HepG2 (cell line): ENCODE measurements around the gene CDH22. TPM values are rescaled to one million over a fixed set of nuclear protein-coding genes. Genes with fewer than 3 reads are reported as not detected.

Source experiments
- CENPT ChIP-seq: sonication (generic); formaldehyde crosslinking; IDR thresholded peaks from 2 replicates; pipeline ENCODE4 v1.8.0; 2022; ENCODE audit warnings: low read depth, mild to moderate bottlenecking, moderate library complexity, missing genetic modification reagents
- FOXM1 ChIP-seq: sonication (generic); formaldehyde crosslinking; IDR thresholded peaks from 2 replicates; pipeline ENCODE4 v1.5.0; 2020; ENCODE audit warnings: missing genetic modification reagents
- HOXA3 ChIP-seq: sonication (generic); formaldehyde crosslinking; IDR thresholded peaks from 2 replicates; pipeline ENCODE4 v1.5.0; 2020; ENCODE audit warnings: missing genetic modification reagents
- MLX ChIP-seq: IDR thresholded peaks from 2 replicates; pipeline ENCODE4 v1.6.1; 2016
- PCBP1 ChIP-seq: fragments of 200-400 bp; formaldehyde crosslinking; IDR thresholded peaks from 2 replicates; pipeline ENCODE4 v1.6.1; 2017; ENCODE audit warnings: mild to moderate bottlenecking, low read depth, low read length, borderline replicate concordance
- POLR2AphosphoS2 ChIP-seq: IDR thresholded peaks from 2 replicates; pipeline ENCODE4 v1.6.1; 2011; ENCODE audit warnings: low read depth, low read length, improper control_type of control experiment
- ZBTB2 ChIP-seq: sonication (generic); formaldehyde crosslinking; IDR thresholded peaks from 2 replicates; pipeline ENCODE4 v1.8.0; 2022; ENCODE audit warnings: low read depth, missing genetic modification reagents
- ZBTB44 ChIP-seq: sonication (generic); formaldehyde crosslinking; IDR thresholded peaks from 2 replicates; pipeline ENCODE4 v1.4.0; 2020; ENCODE audit warnings: missing genetic modification reagents
- ZNF3 ChIP-seq: IDR thresholded peaks from 2 replicates; pipeline ENCODE4 v1.7.0; 2017; ENCODE audit warnings: inconsistent platforms
- ZNF30 ChIP-seq: sonication (generic); formaldehyde crosslinking; IDR thresholded peaks from 2 replicates; pipeline ENCODE4 v1.5.0; 2020; ENCODE audit warnings: mild to moderate bottlenecking, missing genetic modification reagents
- ZNF343 ChIP-seq: sonication (generic); formaldehyde crosslinking; IDR thresholded peaks from 2 replicates; pipeline ENCODE4 v1.4.0; 2020; ENCODE audit warnings: mild to moderate bottlenecking, missing genetic modification reagents
- ZNF350 ChIP-seq: sonication (generic); formaldehyde crosslinking; IDR thresholded peaks from 2 replicates; pipeline ENCODE4 v1.4.0; 2020; ENCODE audit warnings: mild to moderate bottlenecking, low read depth, missing genetic modification reagents, borderline replicate concordance
- polyA plus RNA-seq, 8 experiments: library from polyadenylated mRNA; depleted of rRNA in 3 of 8; stranded (reverse) in 7 of 8; unstranded in 1 of 8; fragments of >200 nt; fragmentation: Illumina TruSeq in 4 of 8; extraction: Trizol in 4 of 8; gene quantifications; 2 replicates each; pipeline versions ENCODE4 v1.2.1 to v1.2.3, GENCODE V29; 2011 to 2016; ENCODE audit warnings: low read depth in 4 of 8, missing spikeins in 1 of 8, mixed read lengths in 1 of 8; ENCODE audit not compliant: insufficient read depth in 1 of 8
- total RNA-seq, 5 experiments: library from RNA; depleted of rRNA; stranded (reverse); fragments of >200 nt; fragmentation: Illumina TruSeq; extraction: Trizol; gene quantifications; 2 replicates each; pipeline ENCODE4 v1.2.3, GENCODE V29; 2016; ENCODE audit warnings: low read depth in 1 of 5
- TF ChIP-seq, protein P1 (sequence below): IDR thresholded peaks from 2 replicates; pipeline ENCODE4 v1.6.1; 2016; ENCODE audit warnings: missing compliant biosample characterization, missing genetic modification reagents, borderline replicate concordance
- TF ChIP-seq, protein P2 (sequence below): sonication (generic); formaldehyde crosslinking; IDR thresholded peaks from 2 replicates; pipeline ENCODE4 v1.5.0; 2020; ENCODE audit warnings: missing genetic modification reagents
- TF ChIP-seq, protein P3 (sequence below): sonication (generic); formaldehyde crosslinking; IDR thresholded peaks from 2 replicates; pipeline ENCODE4 v1.4.0; 2020; ENCODE audit warnings: missing genetic modification reagents
- TF ChIP-seq, protein P4 (sequence below): sonication (generic); formaldehyde crosslinking; IDR thresholded peaks from 2 replicates; pipeline ENCODE4 v1.9.0; 2021; ENCODE audit warnings: mild to moderate bottlenecking, missing genetic modification reagents

Gene CDH22
- total and polyA plus RNA-seq, 2 of the 13 experiments (the other 11 are each of a cell fraction or from before 2014, with no cell fraction given) = not detected

DNA sequence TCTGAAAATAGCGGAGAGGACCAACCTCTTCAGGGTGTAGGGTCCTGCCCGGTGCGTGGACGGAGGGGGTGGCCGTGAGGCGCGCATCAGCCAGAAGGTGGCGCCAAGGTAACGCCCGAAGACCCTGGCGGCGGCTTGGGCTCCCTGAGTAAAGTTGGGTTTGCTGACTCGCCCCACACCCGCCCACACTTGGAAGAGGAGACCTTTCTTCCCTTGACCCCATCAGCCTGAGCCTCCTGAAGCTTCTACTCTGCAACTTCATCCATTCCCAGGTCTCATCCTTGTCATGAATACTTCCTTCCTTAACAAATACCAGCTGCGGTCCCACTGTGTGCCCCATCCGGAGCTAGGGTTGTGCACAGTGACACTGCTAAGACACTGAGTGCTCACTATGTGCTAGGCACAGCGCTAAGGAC lies 175.6 kb downstream of the CDH22 start (continued):
- TF ChIP-seq ZBTB2 = no peak
- TF ChIP-seq, protein P1, sequence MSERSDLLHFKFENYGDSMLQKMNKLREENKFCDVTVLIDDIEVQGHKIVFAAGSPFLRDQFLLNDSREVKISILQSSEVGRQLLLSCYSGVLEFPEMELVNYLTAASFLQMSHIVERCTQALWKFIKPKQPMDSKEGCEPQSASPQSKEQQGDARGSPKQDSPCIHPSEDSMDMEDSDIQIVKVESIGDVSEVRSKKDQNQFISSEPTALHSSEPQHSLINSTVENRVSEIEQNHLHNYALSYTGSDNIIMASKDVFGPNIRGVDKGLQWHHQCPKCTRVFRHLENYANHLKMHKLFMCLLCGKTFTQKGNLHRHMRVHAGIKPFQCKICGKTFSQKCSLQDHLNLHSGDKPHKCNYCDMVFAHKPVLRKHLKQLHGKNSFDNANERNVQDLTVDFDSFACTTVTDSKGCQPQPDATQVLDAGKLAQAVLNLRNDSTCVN (CRISPR knock-in tag) = 0 out of 2 replicates have a peak, but pooled peaks have one; percentile 46
- TF ChIP-seq POLR2AphosphoS2 = no peak
- no peak for TF ChIP-seq FOXM1
- TF ChIP-seq ZNF350 (CRISPR knock-in tag) = peak; percentile 33; the same call in 1 of the 2 replicates
- TF ChIP-seq, protein P2, sequence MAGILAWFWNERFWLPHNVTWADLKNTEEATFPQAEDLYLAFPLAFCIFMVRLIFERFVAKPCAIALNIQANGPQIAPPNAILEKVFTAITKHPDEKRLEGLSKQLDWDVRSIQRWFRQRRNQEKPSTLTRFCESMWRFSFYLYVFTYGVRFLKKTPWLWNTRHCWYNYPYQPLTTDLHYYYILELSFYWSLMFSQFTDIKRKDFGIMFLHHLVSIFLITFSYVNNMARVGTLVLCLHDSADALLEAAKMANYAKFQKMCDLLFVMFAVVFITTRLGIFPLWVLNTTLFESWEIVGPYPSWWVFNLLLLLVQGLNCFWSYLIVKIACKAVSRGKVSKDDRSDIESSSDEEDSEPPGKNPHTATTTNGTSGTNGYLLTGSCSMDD (CRISPR knock-in tag) = no peak
- 0 out of 2 replicates have a peak, but pooled peaks have one; percentile 20 for TF ChIP-seq MLX (CRISPR knock-in tag)
- no peak for TF ChIP-seq ZNF343 (CRISPR knock-in tag)
- no peak for TF ChIP-seq PCBP1
- no peak for TF ChIP-seq CENPT (CRISPR knock-in tag)
- no peak; the same call in 1 of the 2 replicates for TF ChIP-seq HOXA3
- TF ChIP-seq ZNF30 (CRISPR knock-in tag) = no peak
- no peak for TF ChIP-seq ZNF3 (CRISPR knock-in tag)
- TF ChIP-seq, protein P3, sequence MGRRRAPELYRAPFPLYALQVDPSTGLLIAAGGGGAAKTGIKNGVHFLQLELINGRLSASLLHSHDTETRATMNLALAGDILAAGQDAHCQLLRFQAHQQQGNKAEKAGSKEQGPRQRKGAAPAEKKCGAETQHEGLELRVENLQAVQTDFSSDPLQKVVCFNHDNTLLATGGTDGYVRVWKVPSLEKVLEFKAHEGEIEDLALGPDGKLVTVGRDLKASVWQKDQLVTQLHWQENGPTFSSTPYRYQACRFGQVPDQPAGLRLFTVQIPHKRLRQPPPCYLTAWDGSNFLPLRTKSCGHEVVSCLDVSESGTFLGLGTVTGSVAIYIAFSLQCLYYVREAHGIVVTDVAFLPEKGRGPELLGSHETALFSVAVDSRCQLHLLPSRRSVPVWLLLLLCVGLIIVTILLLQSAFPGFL (CRISPR knock-in tag) = no peak
- TF ChIP-seq ZBTB44 (CRISPR knock-in tag) = no peak
- TF ChIP-seq, protein P4, sequence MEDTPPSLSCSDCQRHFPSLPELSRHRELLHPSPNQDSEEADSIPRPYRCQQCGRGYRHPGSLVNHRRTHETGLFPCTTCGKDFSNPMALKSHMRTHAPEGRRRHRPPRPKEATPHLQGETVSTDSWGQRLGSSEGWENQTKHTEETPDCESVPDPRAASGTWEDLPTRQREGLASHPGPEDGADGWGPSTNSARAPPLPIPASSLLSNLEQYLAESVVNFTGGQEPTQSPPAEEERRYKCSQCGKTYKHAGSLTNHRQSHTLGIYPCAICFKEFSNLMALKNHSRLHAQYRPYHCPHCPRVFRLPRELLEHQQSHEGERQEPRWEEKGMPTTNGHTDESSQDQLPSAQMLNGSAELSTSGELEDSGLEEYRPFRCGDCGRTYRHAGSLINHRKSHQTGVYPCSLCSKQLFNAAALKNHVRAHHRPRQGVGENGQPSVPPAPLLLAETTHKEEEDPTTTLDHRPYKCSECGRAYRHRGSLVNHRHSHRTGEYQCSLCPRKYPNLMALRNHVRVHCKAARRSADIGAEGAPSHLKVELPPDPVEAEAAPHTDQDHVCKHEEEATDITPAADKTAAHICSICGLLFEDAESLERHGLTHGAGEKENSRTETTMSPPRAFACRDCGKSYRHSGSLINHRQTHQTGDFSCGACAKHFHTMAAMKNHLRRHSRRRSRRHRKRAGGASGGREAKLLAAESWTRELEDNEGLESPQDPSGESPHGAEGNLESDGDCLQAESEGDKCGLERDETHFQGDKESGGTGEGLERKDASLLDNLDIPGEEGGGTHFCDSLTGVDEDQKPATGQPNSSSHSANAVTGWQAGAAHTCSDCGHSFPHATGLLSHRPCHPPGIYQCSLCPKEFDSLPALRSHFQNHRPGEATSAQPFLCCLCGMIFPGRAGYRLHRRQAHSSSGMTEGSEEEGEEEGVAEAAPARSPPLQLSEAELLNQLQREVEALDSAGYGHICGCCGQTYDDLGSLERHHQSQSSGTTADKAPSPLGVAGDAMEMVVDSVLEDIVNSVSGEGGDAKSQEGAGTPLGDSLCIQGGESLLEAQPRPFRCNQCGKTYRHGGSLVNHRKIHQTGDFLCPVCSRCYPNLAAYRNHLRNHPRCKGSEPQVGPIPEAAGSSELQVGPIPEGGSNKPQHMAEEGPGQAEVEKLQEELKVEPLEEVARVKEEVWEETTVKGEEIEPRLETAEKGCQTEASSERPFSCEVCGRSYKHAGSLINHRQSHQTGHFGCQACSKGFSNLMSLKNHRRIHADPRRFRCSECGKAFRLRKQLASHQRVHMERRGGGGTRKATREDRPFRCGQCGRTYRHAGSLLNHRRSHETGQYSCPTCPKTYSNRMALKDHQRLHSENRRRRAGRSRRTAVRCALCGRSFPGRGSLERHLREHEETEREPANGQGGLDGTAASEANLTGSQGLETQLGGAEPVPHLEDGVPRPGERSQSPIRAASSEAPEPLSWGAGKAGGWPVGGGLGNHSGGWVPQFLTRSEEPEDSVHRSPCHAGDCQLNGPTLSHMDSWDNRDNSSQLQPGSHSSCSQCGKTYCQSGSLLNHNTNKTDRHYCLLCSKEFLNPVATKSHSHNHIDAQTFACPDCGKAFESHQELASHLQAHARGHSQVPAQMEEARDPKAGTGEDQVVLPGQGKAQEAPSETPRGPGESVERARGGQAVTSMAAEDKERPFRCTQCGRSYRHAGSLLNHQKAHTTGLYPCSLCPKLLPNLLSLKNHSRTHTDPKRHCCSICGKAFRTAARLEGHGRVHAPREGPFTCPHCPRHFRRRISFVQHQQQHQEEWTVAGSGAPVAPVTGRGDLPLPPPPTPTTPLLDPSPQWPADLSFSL (CRISPR knock-in tag) = no peak
